GM12878 (cell line): ENCODE measurements around the gene CAMK4. TPM values are rescaled to one million over a fixed set of nuclear protein-coding genes. Genes with fewer than 3 reads are reported as not detected.

ENCODE experiments used
- CHD4 ChIP-seq: fragments of 200-600 bp; sonication (generic); IDR thresholded peaks from 2 replicates; pipeline ENCODE4 v1.6.1; 2016; ENCODE audit warnings: mild to moderate bottlenecking
- E4F1 ChIP-seq: fragments of 450-650 bp; IDR thresholded peaks from 2 replicates; pipeline ENCODE4 v1.6.1; 2018; ENCODE audit warnings: borderline replicate concordance, mild to moderate bottlenecking; ENCODE audit not compliant: partially characterized antibody
- EGR1 ChIP-seq, 2 experiments: IDR thresholded peaks; 1 replicate in 1 of 2; 2 replicates in 1 of 2; pipeline ENCODE4 v1.6.1; 2011 to 2012; ENCODE audit warnings: low read depth in 2 of 2, low read length in 2 of 2, borderline replicate concordance in 1 of 2, mild to moderate bottlenecking in 1 of 2, moderate library complexity in 1 of 2
- GATAD2B ChIP-seq: fragments of 450-650 bp; conservative IDR thresholded peaks from 2 replicates; pipeline ENCODE4 v1.6.1; 2017; ENCODE audit warnings: low read depth, mild to moderate bottlenecking, moderate library complexity
- HDAC2 ChIP-seq: fragments of 200-600 bp; sonication (generic); IDR thresholded peaks from 2 replicates; pipeline ENCODE4 v1.6.1; 2017
- IRF3 ChIP-seq: fragments of 450-650 bp; IDR thresholded peaks from 2 replicates; pipeline ENCODE4 v1.6.1; 2014; ENCODE audit warnings: mild to moderate bottlenecking
- KAT2A ChIP-seq: conservative IDR thresholded peaks from 2 replicates; pipeline ENCODE4 v1.6.1; 2011; ENCODE audit warnings: low read depth, low read length; ENCODE audit not compliant: control insufficient read depth
- MLLT1 ChIP-seq: fragments of 450-650 bp; IDR thresholded peaks from 2 replicates; pipeline ENCODE4 v1.6.1; 2016; ENCODE audit warnings: mild to moderate bottlenecking
- REST ChIP-seq: IDR thresholded peaks from 2 replicates; pipeline ENCODE4 v1.6.1; 2012; ENCODE audit warnings: mild to moderate bottlenecking, low read depth, low read length
- SIN3A ChIP-seq: IDR thresholded peaks from 2 replicates; pipeline ENCODE4 v1.6.1; 2012; ENCODE audit warnings: low read depth, low read length, improper control_type of control experiment
- SMAD5 ChIP-seq: IDR thresholded peaks from 2 replicates; pipeline ENCODE4 v1.6.1; 2016; ENCODE audit warnings: antibody characterized with exemption, low read depth
- USF2 ChIP-seq: IDR thresholded peaks from 2 replicates; pipeline ENCODE4 v1.6.1; 2011; ENCODE audit warnings: low read depth, low read length, improper control_type of control experiment, borderline replicate concordance
- ZBTB40 ChIP-seq: fragments of 450-650 bp; IDR thresholded peaks from 2 replicates; pipeline ENCODE4 v1.6.1; 2016; ENCODE audit warnings: mild to moderate bottlenecking, moderate library complexity, borderline replicate concordance
- ZNF24 ChIP-seq: fragments of 450-650 bp; IDR thresholded peaks from 2 replicates; pipeline ENCODE4 v1.6.1; 2017; ENCODE audit warnings: antibody characterized with exemption, mild to moderate bottlenecking
- polyA plus RNA-seq, 11 experiments: library from polyadenylated mRNA; depleted of rRNA in 4 of 11; unstranded in 6 of 11; stranded (reverse) in 5 of 11; fragments of >200 nt; fragmentation: Nextera tagmentation in 4 of 11; fragmentation: Illumina TruSeq in 1 of 11; extraction: Ambion mirVana in 4 of 11; extraction: Trizol in 1 of 11; gene quantifications; 1 replicate in 1 of 11; 2 replicates in 10 of 11; pipeline versions ENCODE4 v1.2.1 to v1.2.3, GENCODE V29; 2011 to 2016; ENCODE audit warnings: inconsistent platforms in 2 of 11, missing spikeins in 2 of 11, low read depth in 1 of 11
- total RNA-seq, 4 experiments: library from RNA; depleted of rRNA in 3 of 4; stranded (reverse); fragments of >200 nt in 3 of 4; fragmentation: Illumina TruSeq in 1 of 4; extraction: Trizol in 1 of 4; gene quantifications; 2 replicates each; pipeline versions ENCODE4 v1.2.1 to v1.2.3, GENCODE V29; 2013 to 2021

CAMK4 gene
- total and polyA plus RNA-seq, 10 of the 15 experiments (the other 5 are each of a cell fraction or from before 2014, with no cell fraction given), result 13.3 to 51.9 (median 35.3) TPM

GRCh38 chr5:111229871-111230810 is 6.0 kb downstream of the CAMK4 start (continued):
- TF ChIP-seq E4F1 (no peak), ZNF24 (peak; percentile 97), REST (no peak), GATAD2B (peak; percentile 53; the same call in 1 of the 2 replicates), EGR1 (IDR thresholded peaks at IDR 0.05; ENCODE audit: borderline replicate concordance in 1 of 2, low read depth in 2 of 2, low read length in 2 of 2) (no peak), KAT2A (no peak), CHD4 (no peak), ZBTB40 (no peak), SMAD5 (no peak), SIN3A (no peak), MLLT1 (0 out of 2 replicates have a peak, but pooled peaks have one; percentile 5), IRF3 (no peak), HDAC2 (no peak), USF2 (no peak)
